Regular cardiac myocyte (primary cell): ENCODE measurements around the gene NT5DC1. TPM values are rescaled to one million over a fixed set of nuclear protein-coding genes. Genes with fewer than 3 reads are reported as not detected.

Experiments used
- total RNA-seq: library from RNA; depleted of rRNA; stranded (reverse); fragments of >200 nt; gene quantifications from 2 replicates; pipeline ENCODE4 v1.2.3, GENCODE V29; 2014

NT5DC1 gene
- total RNA-seq = 5.6 and 12.1 TPM in 2 replicates

GRCh38 chr6:116100419-116101301, at the start of gene NT5DC1:
Gene NT5DC1 (plus strand): TSS chr6:116100853. CDS start chr6:116100931, 78 bp downstream.

GRCh38 chr6:116060572-116061283, 39.9 kb upstream of the NT5DC1 start, which contains the start of gene FRK:
Gene FRK (minus strand): TSS chr6:116060891. CDS start chr6:116060311, 580 bp downstream.

GRCh38 chr6:116126032-116126431, 25.4 kb downstream of the NT5DC1 start, which contains the start of gene COL10A1:
Gene COL10A1 (minus strand): TSS chr6:116126132. CDS start chr6:116125492, 640 bp downstream.

GRCh38 chr6:116253505-116254296, 153.0 kb downstream of the NT5DC1 start, which contains the start of gene TSPYL4:
Gene TSPYL4 (minus strand): TSS chr6:116254075. CDS start chr6:116254008, 67 bp downstream.

GRCh38 chr6:116279232-116280160, 178.8 kb downstream of the NT5DC1 start, which contains the start of gene TSPYL1:
Gene TSPYL1 (minus strand): TSS chr6:116279930. CDS start chr6:116279830, 100 bp downstream.

Other genes starting within 250 kb of the NT5DC1 start
- 0.58 and 0.85 TPM in 2 replicates for gene FRK, start 40.0 kb upstream of the NT5DC1 start, total RNA-seq
- under 0.01 TPM in 1 of 2 replicates, not detected in the other for gene COL10A1, start 25.3 kb downstream of the NT5DC1 start, total RNA-seq
- 7.6 and 10.7 TPM in 2 replicates for gene TSPYL4, start 153.2 kb downstream of the NT5DC1 start, total RNA-seq
- gene TSPYL1, start 179.1 kb downstream of the NT5DC1 start, total RNA-seq = 101 and 138 TPM in 2 replicates